BLaER1 (cell line): ENCODE results near the gene SLIT3.

ENCODE experiments used
- H3K27ac ChIP-seq: shearing (Covaris generic); formaldehyde crosslinking; 2 replicates; pipeline ENCODE4 v1.8.1; 2022
- H3K27me3 ChIP-seq: shearing (Covaris generic); formaldehyde crosslinking; 2 replicates; pipeline ENCODE4 v1.8.1; 2022
- H3K36me3 ChIP-seq: shearing (Covaris generic); formaldehyde crosslinking; 2 replicates; pipeline ENCODE4 v1.8.1; 2022
- H3K4me1 ChIP-seq: shearing (Covaris generic); formaldehyde crosslinking; 2 replicates; pipeline ENCODE4 v1.8.1; 2022
- H3K4me2 ChIP-seq: shearing (Covaris generic); formaldehyde crosslinking; 2 replicates; pipeline ENCODE4 v1.8.1; 2022
- H3K4me3 ChIP-seq: shearing (Covaris generic); formaldehyde crosslinking; 2 replicates; pipeline ENCODE4 v1.8.1; 2022
- H3K9ac ChIP-seq: shearing (Covaris generic); formaldehyde crosslinking; 2 replicates; pipeline ENCODE4 v1.8.1; 2022
- H3K9me3 ChIP-seq: shearing (Covaris generic); formaldehyde crosslinking; 2 replicates; pipeline ENCODE4 v1.8.1; 2022
- H4K20me1 ChIP-seq: shearing (Covaris generic); formaldehyde crosslinking; 2 replicates; pipeline ENCODE4 v1.8.1; 2022
- Cebpa-rat ChIP-seq: shearing (Covaris generic); IDR thresholded peaks from 2 replicates; pipeline ENCODE4 v1.8.1; 2022

The SLIT3 gene

DNA sequence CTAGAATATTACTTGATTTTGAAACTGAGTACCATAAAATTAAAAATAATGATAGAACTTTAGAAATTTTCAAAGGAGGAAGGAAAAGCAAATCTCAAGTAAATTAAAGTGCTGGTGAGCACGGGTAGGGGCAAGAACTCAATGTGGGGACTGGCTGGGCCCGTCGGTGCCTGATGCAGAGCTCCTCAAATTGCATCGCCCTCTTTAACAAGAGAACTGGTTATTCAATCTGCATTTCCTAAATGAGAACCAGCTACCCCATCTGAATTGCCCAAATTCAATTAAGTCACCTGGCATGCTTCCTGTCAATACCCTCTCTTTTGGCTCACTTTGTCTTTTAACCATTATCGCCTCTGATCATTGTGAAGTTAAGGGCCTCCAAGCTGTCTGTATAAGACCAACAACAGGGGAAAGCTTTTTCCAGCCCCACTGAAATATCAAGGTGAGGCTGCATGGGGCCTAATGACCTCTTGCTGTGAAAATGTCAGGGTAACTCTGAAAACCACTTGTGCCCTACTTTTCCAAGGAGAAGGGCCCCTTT lies 316.7 kb downstream of the SLIT3 start:
- Histone ChIP-seq H3K9me3 (no peaks in the 10 kb centered on the region), H4K20me1 (no peaks in the 10 kb centered on the region), H3K36me3 (no peaks in the 10 kb centered on the region), H3K4me3 (no peak overlapping the region), H3K27me3 (no peaks in the 10 kb centered on the region), H3K4me1 (0 out of 2 replicates have a peak, but pooled peaks cover under 1% of the 10 kb centered on the region), H3K4me2 (no peak overlapping the region), H3K9ac (no peak overlapping the region), H3K27ac (no peak overlapping the region)
- TF ChIP-seq Cebpa-rat: no peak

DNA sequence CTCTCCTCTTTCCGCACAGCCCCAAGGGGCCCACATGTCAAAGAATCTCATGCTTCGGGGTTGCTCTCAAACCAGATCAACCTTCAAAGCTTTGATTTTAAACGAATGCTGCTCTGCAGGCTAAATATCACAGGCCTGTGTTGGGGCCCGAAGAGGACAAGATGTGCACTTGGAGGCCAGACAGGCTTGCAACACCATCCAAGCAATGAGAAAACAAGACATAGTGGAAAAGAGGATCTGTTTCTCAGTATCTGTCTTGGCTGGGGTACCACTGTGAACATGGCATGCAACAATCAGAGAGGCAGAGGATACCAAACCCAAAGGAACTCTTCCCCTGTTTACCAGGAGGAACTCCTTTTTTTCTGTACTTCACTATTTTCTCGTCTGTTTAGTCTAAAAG lies 321.8 kb downstream of the SLIT3 start:
- H3K27me3 ChIP-seq: no peaks in the 10 kb centered on the region

DNA sequence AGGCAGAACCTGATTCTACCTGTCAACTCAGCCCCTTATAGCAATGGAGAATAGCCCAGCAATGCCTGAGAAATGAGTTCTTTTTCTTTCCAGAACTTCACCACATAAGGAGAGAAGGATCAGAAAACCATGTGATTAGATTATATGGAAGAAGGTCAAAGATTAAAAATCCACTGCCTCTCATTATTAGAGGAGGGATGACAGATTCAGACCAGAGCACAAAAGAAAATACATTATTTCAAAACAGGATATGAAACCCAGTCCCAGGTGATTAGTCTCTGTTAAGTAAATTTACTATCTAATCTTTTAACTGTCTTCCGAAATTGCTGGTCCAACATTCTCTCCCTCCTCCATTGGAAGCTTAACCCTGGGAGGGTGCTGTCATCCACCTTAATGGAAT lies 322.4 kb downstream of the SLIT3 start:
- H3K9me3 ChIP-seq: no peaks in the 10 kb centered on the region
- no peaks in the 10 kb centered on the region for H3K27me3 ChIP-seq
- H4K20me1 ChIP-seq: no peaks in the 10 kb centered on the region
- no peaks in the 10 kb centered on the region for H3K4me1 ChIP-seq
- TF ChIP-seq Cebpa-rat: no peak
- no peak overlapping the region for H3K27ac ChIP-seq
- no peak overlapping the region for H3K4me3 ChIP-seq
- H3K9ac ChIP-seq: no peak overlapping the region
- no peak overlapping the region for H3K4me2 ChIP-seq
- H3K36me3 ChIP-seq: no peaks in the 10 kb centered on the region

More for the DNA sequence above, 321.8 kb downstream of the SLIT3 start:
- H3K36me3 ChIP-seq: no peaks in the 10 kb centered on the region
- no peak overlapping the region for H3K4me2 ChIP-seq
- no peaks in the 10 kb centered on the region for H4K20me1 ChIP-seq
- H3K4me3 ChIP-seq: no peak overlapping the region
- no peak for TF ChIP-seq Cebpa-rat
- no peak overlapping the region for H3K9ac ChIP-seq
- no peaks in the 10 kb centered on the region for H3K9me3 ChIP-seq
- no peak overlapping the region for H3K27ac ChIP-seq
- no peaks in the 10 kb centered on the region for H3K4me1 ChIP-seq

DNA sequence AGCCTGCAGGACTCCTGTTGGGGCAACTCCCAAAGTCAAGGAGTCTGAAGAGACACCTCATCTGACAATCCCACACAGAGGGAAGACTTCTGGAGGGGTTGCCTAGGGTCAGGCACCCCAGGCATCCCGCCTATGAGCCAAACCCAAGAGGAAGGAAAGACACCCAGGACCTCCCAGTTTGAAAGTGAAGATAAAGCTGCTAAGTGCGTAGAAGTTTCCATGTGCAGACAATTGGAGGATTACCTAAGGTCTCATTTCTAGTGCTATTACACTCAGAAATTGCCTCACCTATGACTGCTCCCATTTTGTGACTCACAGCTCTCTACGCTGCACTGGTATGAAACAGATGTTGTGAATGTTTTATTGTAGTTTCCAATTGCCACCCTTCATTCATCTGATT lies 322.9 kb downstream of the SLIT3 start:
- Histone ChIP-seq H3K27me3 (no peaks in the 10 kb centered on the region), H3K4me1 (no peaks in the 10 kb centered on the region), H3K4me2 (no peak overlapping the region), H3K36me3 (no peaks in the 10 kb centered on the region), H3K4me3 (no peak overlapping the region), H4K20me1 (no peaks in the 10 kb centered on the region), H3K9ac (no peak overlapping the region), H3K9me3 (no peaks in the 10 kb centered on the region), H3K27ac (no peak overlapping the region)
- no peak for TF ChIP-seq Cebpa-rat

DNA sequence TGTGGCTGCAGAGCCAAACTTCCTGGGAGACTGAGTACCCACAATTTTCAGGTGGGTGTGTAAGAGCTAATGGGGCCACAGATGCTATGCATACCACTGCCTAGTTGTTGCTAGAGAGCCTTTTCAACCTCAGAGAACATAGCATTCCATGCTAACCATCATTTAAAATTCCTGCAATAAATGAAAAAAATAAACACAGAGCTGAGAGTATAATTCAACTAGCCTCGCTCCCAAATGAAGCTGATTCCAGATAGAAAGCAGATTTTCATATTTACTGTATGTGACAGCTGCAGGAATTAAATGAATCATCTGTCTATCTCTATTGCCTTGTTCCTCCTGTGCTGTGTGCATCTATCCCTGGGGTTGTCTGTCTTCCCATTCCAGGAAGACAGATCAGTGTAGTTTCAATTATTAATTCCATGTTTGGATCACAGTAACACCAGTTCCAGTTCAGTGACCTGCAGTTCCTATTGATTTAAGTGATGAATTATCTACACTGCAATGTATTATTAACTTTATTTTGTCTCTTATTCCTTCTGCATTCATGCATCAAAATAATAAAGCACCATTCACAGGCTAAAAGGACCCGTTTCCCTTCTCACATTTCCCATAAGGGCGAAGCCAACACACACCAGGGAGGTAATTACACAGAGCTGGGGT lies 324.5 kb downstream of the SLIT3 start:
- no peaks in the 10 kb centered on the region for H3K9me3 ChIP-seq
- H3K27ac ChIP-seq: no peak overlapping the region
- H3K27me3 ChIP-seq: no peaks in the 10 kb centered on the region
- no peaks in the 10 kb centered on the region for H3K4me1 ChIP-seq
- no peak for TF ChIP-seq Cebpa-rat
- H3K4me3 ChIP-seq: no peak overlapping the region
- H3K9ac ChIP-seq: no peak overlapping the region
- H3K4me2 ChIP-seq: no peak overlapping the region
- no peaks in the 10 kb centered on the region for H4K20me1 ChIP-seq
- H3K36me3 ChIP-seq: no peaks in the 10 kb centered on the region

DNA sequence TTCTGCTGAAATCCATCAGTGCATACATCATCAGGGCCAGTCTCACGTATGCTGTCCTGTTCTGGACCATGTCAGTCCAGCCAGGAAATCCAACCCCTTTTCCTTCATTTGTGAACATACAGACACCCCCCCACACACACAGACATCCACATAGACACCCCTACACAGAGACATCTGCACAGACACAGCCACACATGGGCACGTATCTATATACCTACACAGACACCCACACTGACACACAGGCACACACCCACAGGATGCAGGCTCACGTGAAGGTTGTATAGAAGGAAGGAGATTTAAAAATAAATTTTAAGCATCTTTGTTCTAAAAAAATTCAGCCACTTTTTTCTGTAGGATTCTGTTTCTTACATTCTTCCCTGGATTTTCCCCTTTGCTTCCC lies 325.6 kb downstream of the SLIT3 start:
- Histone ChIP-seq H4K20me1 (no peaks in the 10 kb centered on the region), H3K4me1 (no peaks in the 10 kb centered on the region), H3K9ac (no peak overlapping the region), H3K27me3 (no peaks in the 10 kb centered on the region), H3K36me3 (no peaks in the 10 kb centered on the region), H3K27ac (no peak overlapping the region), H3K4me2 (no peak overlapping the region), H3K4me3 (no peak overlapping the region), H3K9me3 (no peaks in the 10 kb centered on the region)
- TF ChIP-seq Cebpa-rat: no peak

DNA sequence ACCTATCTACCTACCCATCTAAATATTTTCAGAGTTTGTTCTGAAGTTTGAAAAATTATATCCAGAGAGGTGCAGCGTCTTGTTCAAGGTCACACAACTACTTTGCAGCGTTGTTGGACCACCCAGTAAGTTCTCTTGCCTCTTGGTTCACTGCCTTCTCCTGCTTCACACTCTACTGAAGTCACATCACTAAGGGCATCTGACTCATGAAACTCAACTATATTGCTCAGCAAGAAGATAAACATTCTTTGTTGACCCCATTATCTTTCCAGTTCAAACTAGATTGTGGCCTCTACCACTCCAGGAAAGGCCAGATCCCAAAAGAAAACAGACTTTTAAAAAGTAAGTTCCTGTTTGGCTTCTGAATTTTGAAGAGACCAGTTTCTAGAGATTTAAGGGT lies 326.9 kb downstream of the SLIT3 start:
- Histone ChIP-seq H3K36me3 (no peaks in the 10 kb centered on the region), H3K9me3 (no peaks in the 10 kb centered on the region), H3K27me3 (no peaks in the 10 kb centered on the region), H3K9ac (no peak overlapping the region), H3K4me1 (no peaks in the 10 kb centered on the region), H3K27ac (no peak overlapping the region), H3K4me3 (no peak overlapping the region), H3K4me2 (no peak overlapping the region), H4K20me1 (no peaks in the 10 kb centered on the region)
- no peak for TF ChIP-seq Cebpa-rat

DNA sequence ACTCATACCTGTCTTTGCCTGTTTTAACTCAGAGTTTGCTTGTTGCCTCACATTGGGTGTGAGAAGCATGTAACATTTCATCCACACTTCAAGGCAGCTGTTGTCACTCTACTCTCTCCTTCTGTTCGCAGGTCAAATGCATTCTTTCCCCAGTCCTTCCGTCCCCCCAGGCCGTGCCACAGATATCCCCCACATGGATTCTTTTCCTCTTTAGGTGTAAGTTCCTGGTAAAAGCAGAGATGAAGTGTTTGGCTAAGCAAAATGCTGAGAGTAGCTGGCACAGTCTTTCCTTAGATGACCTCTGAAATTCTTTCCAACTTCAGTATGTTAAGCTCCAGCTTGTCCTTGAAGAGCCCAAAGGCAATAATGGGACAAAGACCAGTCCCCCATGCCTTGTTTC lies 328.2 kb downstream of the SLIT3 start:
- Histone ChIP-seq H4K20me1 (no peaks in the 10 kb centered on the region), H3K36me3 (no peaks in the 10 kb centered on the region), H3K9ac (no peak overlapping the region), H3K9me3 (no peaks in the 10 kb centered on the region), H3K4me3 (no peak overlapping the region), H3K4me1 (no peaks in the 10 kb centered on the region), H3K27ac (no peak overlapping the region), H3K4me2 (no peak overlapping the region), H3K27me3 (no peaks in the 10 kb centered on the region)
- TF ChIP-seq Cebpa-rat: no peak

DNA sequence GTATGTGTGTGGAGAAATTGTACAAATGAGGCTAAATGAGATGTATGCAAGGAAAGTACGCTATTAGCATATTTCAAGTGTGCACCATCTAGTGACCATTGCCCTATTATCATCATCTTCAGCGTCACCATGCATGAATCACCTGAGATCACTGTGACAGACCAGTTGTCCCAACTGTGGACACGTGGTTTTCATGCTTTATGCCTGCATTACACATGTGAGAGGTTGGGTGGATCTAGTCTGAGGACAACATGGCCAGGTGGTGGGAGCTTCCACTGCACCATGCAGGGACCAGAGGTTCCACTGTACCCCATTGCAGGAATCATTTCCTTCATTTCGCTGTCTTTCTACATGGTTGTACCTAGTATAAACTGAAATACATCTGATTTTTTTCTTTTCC lies 329.8 kb downstream of the SLIT3 start:
- H4K20me1 ChIP-seq: no peaks in the 10 kb centered on the region
- no peaks in the 10 kb centered on the region for H3K36me3 ChIP-seq
- H3K27me3 ChIP-seq: no peaks in the 10 kb centered on the region
- no peaks in the 10 kb centered on the region for H3K4me1 ChIP-seq
- H3K4me3 ChIP-seq: no peak overlapping the region
- no peaks in the 10 kb centered on the region for H3K9me3 ChIP-seq
- H3K4me2 ChIP-seq: no peak overlapping the region
- no peak overlapping the region for H3K9ac ChIP-seq
- H3K27ac ChIP-seq: no peak overlapping the region
- no peak for TF ChIP-seq Cebpa-rat

DNA sequence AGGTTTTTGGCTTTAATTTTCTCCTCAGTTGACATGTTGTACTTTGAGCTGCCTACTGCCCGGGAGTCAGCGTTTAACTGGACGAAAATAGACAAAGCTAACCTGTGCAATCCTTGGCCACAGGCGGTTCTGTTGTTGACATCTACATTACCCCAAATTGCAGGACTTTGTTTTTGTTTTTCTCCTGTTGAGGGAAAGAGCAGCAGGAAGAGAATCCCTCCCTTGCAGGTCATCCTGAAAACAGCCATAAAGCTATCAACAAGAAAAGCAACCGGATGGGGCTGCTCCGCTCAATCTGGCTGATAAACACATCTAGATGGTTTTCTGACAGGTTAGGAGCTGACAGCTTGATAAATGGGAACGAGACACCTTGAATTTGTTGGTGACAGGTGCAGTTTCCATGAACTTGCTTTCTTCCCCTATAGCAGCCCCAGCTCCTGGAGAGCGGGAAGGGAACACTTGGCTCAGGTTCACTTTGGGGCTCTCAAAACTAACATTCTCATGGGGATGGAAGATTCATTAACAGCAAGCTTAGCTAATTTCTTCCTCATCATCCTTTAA lies 331.5 kb downstream of the SLIT3 start:
- Histone ChIP-seq H3K27ac (no peak overlapping the region), H3K4me3 (no peak overlapping the region), H3K4me2 (no peak overlapping the region), H3K9me3 (no peaks in the 10 kb centered on the region), H4K20me1 (no peaks in the 10 kb centered on the region), H3K36me3 (no peaks in the 10 kb centered on the region), H3K4me1 (no peaks in the 10 kb centered on the region), H3K27me3 (no peaks in the 10 kb centered on the region), H3K9ac (no peak overlapping the region)
- no peak for TF ChIP-seq Cebpa-rat
